HepG2 (cell line): Measurements from ENCODE around the gene MYH9. TPM values are rescaled to one million over a fixed set of nuclear protein-coding genes. Genes with fewer than 3 reads are reported as not detected.

Source experiments
- ATF2 ChIP-seq: sonication (generic); formaldehyde crosslinking; IDR thresholded peaks from 2 replicates; pipeline ENCODE4 v1.4.0; 2020; ENCODE audit warnings: missing genetic modification reagents
- BORCS8-MEF2B ChIP-seq: sonication (generic); formaldehyde crosslinking; IDR thresholded peaks from 2 replicates; pipeline ENCODE4 v1.8.0; 2022; ENCODE audit warnings: mild to moderate bottlenecking, missing genetic modification reagents
- CEBPG ChIP-seq: IDR thresholded peaks from 2 replicates; pipeline ENCODE4 v1.6.1; 2016
- CSRNP1 ChIP-seq: sonication (generic); formaldehyde crosslinking; IDR thresholded peaks from 2 replicates; pipeline ENCODE4 v1.8.1; 2023; ENCODE audit warnings: mild to moderate bottlenecking, missing genetic modification reagents
- DNMT3B ChIP-seq: conservative IDR thresholded peaks from 2 replicates; pipeline ENCODE4 v1.6.1; 2016; ENCODE audit warnings: missing biosample characterization, control low read depth
- FOXA3 ChIP-seq: IDR thresholded peaks from 2 replicates; pipeline ENCODE4 v1.6.1; 2016; ENCODE audit warnings: missing genetic modification reagents, missing compliant biosample characterization
- HMG20B ChIP-seq: conservative IDR thresholded peaks from 2 replicates; pipeline ENCODE4 v1.6.1; 2016; ENCODE audit warnings: missing genetic modification reagents, missing compliant biosample characterization
- KLF12 ChIP-seq: sonication (generic); formaldehyde crosslinking; IDR thresholded peaks from 2 replicates; pipeline ENCODE4 v1.4.0; 2020; ENCODE audit warnings: missing genetic modification reagents, borderline replicate concordance
- MAFK ChIP-seq, 2 experiments: IDR thresholded peaks in 1 of 2; conservative IDR thresholded peaks in 1 of 2; 2 replicates each; pipeline ENCODE4 v1.6.1; 2011; ENCODE audit warnings: improper control_type of control experiment in 2 of 2, low read length in 2 of 2
- MAX ChIP-seq: IDR thresholded peaks from 2 replicates; pipeline ENCODE4 v1.6.1; 2012; ENCODE audit warnings: inconsistent platforms
- MAZ ChIP-seq, 2 experiments: sonication (generic) in 1 of 2; formaldehyde crosslinking in 1 of 2; IDR thresholded peaks; 2 replicates each; pipeline versions ENCODE4 v1.5.0 to v1.6.1; 2012 to 2020; ENCODE audit warnings: low read depth in 2 of 2, mild to moderate bottlenecking in 2 of 2, borderline replicate concordance in 1 of 2, improper control_type of control experiment in 1 of 2, low read length in 1 of 2, missing genetic modification reagents in 1 of 2, moderate library complexity in 1 of 2
- NFKBIZ ChIP-seq: IDR thresholded peaks from 2 replicates; pipeline ENCODE4 v1.6.1; 2018; ENCODE audit warnings: missing genetic modification reagents, missing compliant biosample characterization
- PAXIP1 ChIP-seq: sonication (generic); formaldehyde crosslinking; conservative IDR thresholded peaks from 2 replicates; pipeline ENCODE4 v1.4.0; 2020; ENCODE audit warnings: mild to moderate bottlenecking, missing genetic modification reagents, moderate library complexity
- PTBP1 ChIP-seq: fragments of 200-400 bp; formaldehyde crosslinking; IDR thresholded peaks from 2 replicates; pipeline ENCODE4 v1.6.1; 2018; ENCODE audit warnings: low read length, low read depth; ENCODE audit not compliant: poor library complexity, severe bottlenecking
- REL ChIP-seq: sonication (generic); formaldehyde crosslinking; conservative IDR thresholded peaks from 2 replicates; pipeline ENCODE4 v1.8.0; 2022; ENCODE audit warnings: mild to moderate bottlenecking, missing genetic modification reagents, moderate library complexity
- TIGD3 ChIP-seq: sonication (generic); formaldehyde crosslinking; IDR thresholded peaks from 2 replicates; pipeline ENCODE4 v1.5.1; 2020; ENCODE audit warnings: mild to moderate bottlenecking, missing genetic modification reagents, borderline replicate concordance
- ZBTB38 ChIP-seq: sonication (generic); formaldehyde crosslinking; IDR thresholded peaks from 2 replicates; pipeline ENCODE4 v1.5.1; 2020; ENCODE audit warnings: mild to moderate bottlenecking, missing genetic modification reagents
- ZMAT3 ChIP-seq: sonication (generic); formaldehyde crosslinking; conservative IDR thresholded peaks from 2 replicates; pipeline ENCODE4 v1.7.0; 2021; ENCODE audit warnings: missing genetic modification reagents
- ZNF224 ChIP-seq: sonication (generic); formaldehyde crosslinking; IDR thresholded peaks from 2 replicates; pipeline ENCODE4 v1.5.0; 2020; ENCODE audit warnings: mild to moderate bottlenecking, missing genetic modification reagents
- ZNF383 ChIP-seq: sonication (generic); formaldehyde crosslinking; IDR thresholded peaks from 2 replicates; pipeline ENCODE4 v1.4.0; 2020; ENCODE audit warnings: missing genetic modification reagents, mild to moderate bottlenecking, borderline replicate concordance
- ZNF607 ChIP-seq: sonication (generic); formaldehyde crosslinking; IDR thresholded peaks from 2 replicates; pipeline ENCODE4 v1.5.1; 2020; ENCODE audit warnings: missing genetic modification reagents, mild to moderate bottlenecking, borderline replicate concordance
- ZNF614 ChIP-seq: IDR thresholded peaks from 2 replicates; pipeline ENCODE4 v1.6.1; 2018; ENCODE audit warnings: missing biosample characterization, missing genetic modification reagents, inconsistent platforms, borderline replicate concordance
- ZNF672 ChIP-seq: sonication (generic); formaldehyde crosslinking; IDR thresholded peaks from 2 replicates; pipeline ENCODE4 v1.8.1; 2022; ENCODE audit warnings: missing genetic modification reagents
- ZNF790 ChIP-seq: sonication (generic); formaldehyde crosslinking; IDR thresholded peaks from 2 replicates; pipeline ENCODE4 v1.8.0; 2022; ENCODE audit warnings: missing genetic modification reagents, mild to moderate bottlenecking, borderline replicate concordance
- polyA plus RNA-seq, 8 experiments: library from polyadenylated mRNA; depleted of rRNA in 3 of 8; stranded (reverse) in 7 of 8; unstranded in 1 of 8; fragments of >200 nt; fragmentation: Illumina TruSeq in 4 of 8; extraction: Trizol in 4 of 8; gene quantifications; 2 replicates each; pipeline versions ENCODE4 v1.2.1 to v1.2.3, GENCODE V29; 2011 to 2016; ENCODE audit warnings: low read depth in 4 of 8, missing spikeins in 1 of 8, mixed read lengths in 1 of 8; ENCODE audit not compliant: insufficient read depth in 1 of 8
- total RNA-seq, 5 experiments: library from RNA; depleted of rRNA; stranded (reverse); fragments of >200 nt; fragmentation: Illumina TruSeq; extraction: Trizol; gene quantifications; 2 replicates each; pipeline ENCODE4 v1.2.3, GENCODE V29; 2016; ENCODE audit warnings: low read depth in 1 of 5

The MYH9 gene
- total and polyA plus RNA-seq, 2 of the 13 experiments (the other 11 are each of a cell fraction or from before 2014, with no cell fraction given): 50.7 to 98.5 TPM

- no peak for TF ChIP-seq TIGD3 (CRISPR knock-in tag)
- no peak for TF ChIP-seq ZNF790 (CRISPR knock-in tag)
- no peak for TF ChIP-seq ATF2
- peak; percentile 47 for TF ChIP-seq FOXA3 (CRISPR knock-in tag)
- TF ChIP-seq KLF12: no peak
- no peak for TF ChIP-seq MAZ (IDR thresholded peaks at IDR 0.05; ENCODE audit: borderline replicate concordance, low read depth, low read length)
- no peak for TF ChIP-seq MAZ (CRISPR knock-in tag; IDR thresholded peaks at IDR 0.05; ENCODE audit: low read depth)
- TF ChIP-seq PTBP1: no peak
- no peak for TF ChIP-seq HMG20B (CRISPR knock-in tag)
- TF ChIP-seq ZNF383: no peak
- no peak for TF ChIP-seq ZMAT3
- TF ChIP-seq ZBTB38 (CRISPR knock-in tag): peak; percentile 99
- TF ChIP-seq CEBPG (CRISPR knock-in tag): peak; percentile 65
- no peak for TF ChIP-seq ZNF672 (CRISPR knock-in tag)
- TF ChIP-seq NFKBIZ: no peak
- TF ChIP-seq REL: no peak
- TF ChIP-seq ZNF607 (CRISPR knock-in tag): no peak
- no peak for TF ChIP-seq ZNF224 (CRISPR knock-in tag)
- TF ChIP-seq MAX: peak; percentile 57
- TF ChIP-seq CSRNP1 (CRISPR knock-in tag): no peak
- no peak for TF ChIP-seq BORCS8-MEF2B (CRISPR knock-in tag)
- 0 out of 2 replicates have a peak, but pooled peaks have one; percentile 42 for TF ChIP-seq PAXIP1
- TF ChIP-seq DNMT3B (CRISPR knock-in tag): no peak
- no peak for TF ChIP-seq ZNF614 (CRISPR knock-in tag)
- TF ChIP-seq MAFK (conservative IDR thresholded peaks at IDR 0.05 in 1 of 2, IDR thresholded peaks at IDR 0.05 in 1 of 2; ENCODE audit: low read length in 2 of 2): no peak
These were observed 46.1 kb downstream of the MYH9 start (continued) for GRCh38 chr22:36341640-36342041.
